SK-N-SH (cell line): ENCODE results near the gene PFKFB3. TPM values are rescaled to one million over a fixed set of nuclear protein-coding genes. Genes with fewer than 3 reads are reported as not detected.

Experiments used
- CTCF ChIA-PET: fragments of 300-600, 350-600 bp; formaldehyde crosslinking; extraction: SDS; loops from one replicate; lab custom pipeline; 2021; lab: Yijun Ruan, JAX
- POLR2A ChIA-PET: fragments of 350-600 bp; sonication (Branson Sonifier 250); formaldehyde crosslinking; extraction: SDS; loops from one replicate; lab custom pipeline; 2020; ENCODE audit warnings: antibody characterized with exemption, inconsistent platforms; lab: Yijun Ruan, JAX
- DNase-seq: peaks from one replicate; pipeline ENCODE4 v3.0.0; 2012
- H2AFZ ChIP-seq: fragments of 200-600 bp; sonication (generic); 2 replicates; pipeline ENCODE4 v1.8.1; 2016; ENCODE audit warnings: antibody characterized with exemption, mild to moderate bottlenecking, low read depth
- H3F3A ChIP-seq: fragments of 200-600 bp; sonication (generic); replicated peaks from 2 replicates; pipeline ENCODE3; 2016; ENCODE audit warnings: antibody characterized with exemption, mild to moderate bottlenecking; ENCODE audit not compliant: insufficient read depth
- H3K27ac ChIP-seq, 2 experiments: fragments of 200-500 bp in 1 of 2; fragments of 200-600 bp in 1 of 2; sonication (Bioruptor generic) in 1 of 2; sonication (generic), shearing (Covaris generic) in 1 of 2; 2 replicates each; pipeline versions ENCODE4 v1.5.1 to v1.6.1; 2014 to 2016; ENCODE audit warnings: low read depth in 2 of 2, inconsistent platforms in 1 of 2, low read length in 1 of 2, mild to moderate bottlenecking in 1 of 2, mixed read lengths in 1 of 2
- H3K27me3 ChIP-seq: fragments of 200-600 bp; sonication (generic), shearing (Covaris generic); 2 replicates; pipeline ENCODE4 v1.6.1; 2016; ENCODE audit warnings: mixed run types; ENCODE audit not compliant: insufficient read depth
- H3K36me3 ChIP-seq, 2 experiments: fragments of 200-500 bp in 1 of 2; fragments of 200-600 bp in 1 of 2; sonication (Bioruptor generic) in 1 of 2; sonication (generic) in 1 of 2; replicated peaks in 1 of 2; 2 replicates each; pipeline versions ENCODE3 to v1.5.1; 2014 to 2016; ENCODE audit warnings: low read length in 1 of 2, mild to moderate bottlenecking in 1 of 2; ENCODE audit not compliant: insufficient read depth in 2 of 2, control insufficient read depth in 1 of 2
- H3K4me1 ChIP-seq, 2 experiments: fragments of 200-500 bp in 1 of 2; fragments of 200-600 bp in 1 of 2; sonication (Bioruptor generic) in 1 of 2; sonication (generic), shearing (Covaris generic) in 1 of 2; 2 replicates each; pipeline versions ENCODE4 v1.5.1 to v1.6.1; 2014 to 2016; ENCODE audit warnings: low read depth in 1 of 2, low read length in 1 of 2, mixed run types in 1 of 2; ENCODE audit not compliant: insufficient read depth in 2 of 2, control insufficient read depth in 1 of 2
- H3K4me2 ChIP-seq: fragments of 200-600 bp; sonication (generic), shearing (Covaris generic); 2 replicates; pipeline ENCODE4 v1.6.1; 2017; ENCODE audit warnings: mixed run types
- H3K4me3 ChIP-seq, 2 experiments: fragments of 200-500 bp in 1 of 2; fragments of 200-600 bp in 1 of 2; sonication (Bioruptor generic) in 1 of 2; sonication (generic), shearing (Covaris generic) in 1 of 2; 2 replicates each; pipeline versions ENCODE4 v1.5.1 to v1.8.1; 2014 to 2016; ENCODE audit warnings: low read depth in 2 of 2, inconsistent platforms in 1 of 2, low read length in 1 of 2, mild to moderate bottlenecking in 1 of 2, mixed read lengths in 1 of 2, moderate library complexity in 1 of 2
- H3K79me2 ChIP-seq: fragments of 200-600 bp; sonication (generic); 2 replicates; pipeline ENCODE4 v1.8.1; 2017; ENCODE audit warnings: mild to moderate bottlenecking; ENCODE audit not compliant: insufficient read depth
- H3K9ac ChIP-seq: fragments of 200-600 bp; sonication (generic); 2 replicates; pipeline ENCODE4 v1.6.1; 2017; ENCODE audit warnings: mixed run types
- H3K9me2 ChIP-seq: fragments of 200-600 bp; sonication (generic); 2 replicates; pipeline ENCODE4 v1.6.1; 2017; ENCODE audit warnings: mixed run types
- H3K9me3 ChIP-seq: fragments of 200-600 bp; sonication (generic); 2 replicates; pipeline ENCODE4 v1.6.1; 2017; ENCODE audit warnings: mixed run types, mild to moderate bottlenecking, moderate library complexity
- H4K20me1 ChIP-seq: fragments of 200-600 bp; sonication (generic); 2 replicates; pipeline ENCODE4 v1.6.1; 2017; ENCODE audit warnings: mild to moderate bottlenecking, mixed run types; ENCODE audit not compliant: insufficient read depth
- EZH2phosphoT487 ChIP-seq: fragments of 200-600 bp; sonication (generic); IDR thresholded peaks from 2 replicates; pipeline ENCODE4 v1.6.1; 2017; ENCODE audit warnings: low read depth, mixed run types, mild to moderate bottlenecking, antibody characterized with exemption, moderate library complexity, borderline replicate concordance
- FOXJ3 ChIP-seq: sonication (generic); formaldehyde crosslinking; IDR thresholded peaks from 2 replicates; pipeline ENCODE4 v1.5.1; 2020; ENCODE audit warnings: mild to moderate bottlenecking, missing genetic modification reagents
- GABPA ChIP-seq: IDR thresholded peaks from 2 replicates; pipeline ENCODE4 v1.4.0; 2012; ENCODE audit warnings: low read depth, mild to moderate bottlenecking
- GATA2 ChIP-seq: sonication (generic); formaldehyde crosslinking; IDR thresholded peaks from 2 replicates; pipeline ENCODE4 v1.5.0; 2020; ENCODE audit warnings: mild to moderate bottlenecking, missing genetic modification reagents
- IRF3 ChIP-seq: fragments of 150-350 bp; IDR thresholded peaks from 2 replicates; pipeline ENCODE4 v1.6.1; 2016; ENCODE audit warnings: mild to moderate bottlenecking, low read depth, low read length
- JUND ChIP-seq: IDR thresholded peaks from 2 replicates; pipeline ENCODE4 v1.4.0; 2012
- MEF2A ChIP-seq: IDR thresholded peaks from 2 replicates; pipeline ENCODE4 v1.4.0; 2012; ENCODE audit warnings: low read depth, borderline replicate concordance
- MXI1 ChIP-seq: IDR thresholded peaks from 2 replicates; pipeline ENCODE4 v1.6.1; 2012; ENCODE audit warnings: mild to moderate bottlenecking, low read depth, low read length, improper control_type of control experiment
- RAD21 ChIP-seq: IDR thresholded peaks from 2 replicates; pipeline ENCODE4 v1.6.1; 2012; ENCODE audit warnings: mild to moderate bottlenecking, low read length
- RFX5 ChIP-seq: IDR thresholded peaks from 2 replicates; pipeline ENCODE4 v1.6.1; 2012; ENCODE audit warnings: mild to moderate bottlenecking, improper control_type of control experiment, low read length
- RXRA ChIP-seq: IDR thresholded peaks from 2 replicates; pipeline ENCODE4 v1.4.0; 2012; ENCODE audit warnings: low read depth, mild to moderate bottlenecking, borderline replicate concordance
- SIN3A ChIP-seq: IDR thresholded peaks from 2 replicates; pipeline ENCODE4 v1.6.1; 2012; ENCODE audit warnings: low read depth, mild to moderate bottlenecking, low read length, moderate library complexity, borderline replicate concordance
- SMC3 ChIP-seq: IDR thresholded peaks from 2 replicates; pipeline ENCODE4 v1.6.1; 2012; ENCODE audit warnings: low read depth, low read length, improper control_type of control experiment
- TCF12 ChIP-seq: IDR thresholded peaks from 2 replicates; pipeline ENCODE4 v1.4.0; 2012
- YY1 ChIP-seq: IDR thresholded peaks from 2 replicates; pipeline ENCODE4 v1.4.0; 2012; ENCODE audit warnings: low read depth, mild to moderate bottlenecking
- WGBS: methylation state at CpG from one replicate; pipeline ENCODE4 v1.1.6; 2017; ENCODE audit warnings: low lambda C conversion rate; 5-methylcytosine and 5-hydroxymethylcytosine counted together
- polyA plus RNA-seq, 3 experiments: library from polyadenylated mRNA; depleted of rRNA; stranded (reverse); fragments of >200 nt; gene quantifications; 2 replicates each; pipeline ENCODE4 v1.2.3, GENCODE V29; 2012
- TF ChIP-seq, protein P1 (sequence below): fragments of 150-350 bp; IDR thresholded peaks from 2 replicates; pipeline ENCODE4 v1.6.1; 2017; ENCODE audit warnings: antibody characterized with exemption, low read length, low read depth, borderline replicate concordance

Gene PFKFB3
- polyA plus RNA-seq, 1 of the 3 experiments (the other 2 are of a cell fraction): 59.7 TPM

- TF ChIP-seq MXI1: no peak
- no peak for TF ChIP-seq SIN3A
- TF ChIP-seq RAD21: no peak
- TF ChIP-seq EZH2phosphoT487: no peak
Measured at GRCh38 chr10:6279540-6280267, 77.0 kb downstream of the PFKFB3 start (continued).

GRCh38 chr10:6280291-6280690 is 77.6 kb downstream of the PFKFB3 start:
- H3K36me3 ChIP-seq: no peaks in the 10 kb centered on the region
- no peak for TF ChIP-seq MXI1
- TF ChIP-seq SMC3: no peak
- TF ChIP-seq MEF2A: no peak
- TF ChIP-seq YY1: no peak
- TF ChIP-seq EZH2phosphoT487: no peak
- TF ChIP-seq JUND: no peak
- no peak for TF ChIP-seq RFX5
- TF ChIP-seq FOXJ3: no peak
- no peak for TF ChIP-seq IRF3
- TF ChIP-seq, protein P1, sequence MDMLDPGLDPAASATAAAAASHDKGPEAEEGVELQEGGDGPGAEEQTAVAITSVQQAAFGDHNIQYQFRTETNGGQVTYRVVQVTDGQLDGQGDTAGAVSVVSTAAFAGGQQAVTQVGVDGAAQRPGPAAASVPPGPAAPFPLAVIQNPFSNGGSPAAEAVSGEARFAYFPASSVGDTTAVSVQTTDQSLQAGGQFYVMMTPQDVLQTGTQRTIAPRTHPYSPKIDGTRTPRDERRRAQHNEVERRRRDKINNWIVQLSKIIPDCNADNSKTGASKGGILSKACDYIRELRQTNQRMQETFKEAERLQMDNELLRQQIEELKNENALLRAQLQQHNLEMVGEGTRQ: no peak
- TF ChIP-seq GABPA: no peak
- no peak for TF ChIP-seq TCF12
- TF ChIP-seq RXRA: no peak
- TF ChIP-seq GATA2 (CRISPR knock-in tag): no peak
- TF ChIP-seq, all 33 proteins: peak for 0

More at GRCh38 chr10:6280291-6280690, 77.6 kb downstream of the PFKFB3 start:
- Histone ChIP-seq H3K4me2 (no peak overlapping the region), H4K20me1 (no peaks in the 10 kb centered on the region), H3F3A (peaks cover 21% of the 10 kb centered on the region), H3K4me1 (peaks cover 0 to 27% of the 10 kb centered on the region in 2 experiments; a peak in 2 of 4 replicates), H3K27ac (peak overlapping the region in 1 of 2 experiments; percentile 79; a peak in 2 of 4 replicates), H3K27me3 (no peaks in the 10 kb centered on the region), H3K4me3 (no peak overlapping the region), H3K9ac (0 out of 2 replicates have a peak overlapping the region, but pooled peaks have one; percentile 26), H3K79me2 (no peaks in the 10 kb centered on the region), H3K9me2 (no peaks in the 10 kb centered on the region), H2AFZ (no peak overlapping the region), H3K9me3 (no peaks in the 10 kb centered on the region)
- DNase-seq: no peak
- CTCF ChIA-PET: no interaction called here
- WGBS: 79% methylated on average over 5 of the region's 8 CpGs
- POLR2A ChIA-PET: no interaction called here
